OCI-LY7 (cell line): ENCODE results near the gene POU3F2. TPM values are rescaled to one million over a fixed set of nuclear protein-coding genes. Genes with fewer than 3 reads are reported as not detected.

Source experiments
- BruUV-seq: library from RNA; stranded (reverse); fragments of 400-500 nt; replicated peaks from 2 replicates; lab custom pipeline; 2021; lab: Mats Ljungman, UMichigan
- CTCF ChIA-PET: fragments of 300-600 bp; sonication (Branson Sonifier 250); formaldehyde crosslinking; loops from one replicate; lab custom pipeline; 2022; ENCODE audit warnings: antibody characterized with exemption; ENCODE audit not compliant: unreplicated experiment; lab: Charles Lee
- POLR2A ChIA-PET: fragments of 300-600 bp; sonication (Branson Sonifier 250); formaldehyde crosslinking; loops from one replicate; lab custom pipeline; 2022; ENCODE audit warnings: antibody characterized with exemption; lab: Charles Lee
- DNase-seq: peaks from one replicate; pipeline ENCODE4 v3.0.0-alpha.2; 2015; ENCODE audit warnings: low spot score
- H2AFZ ChIP-seq: fragments of 200-600 bp; sonication (generic), shearing (Covaris generic); 2 replicates; pipeline ENCODE4 v1.6.1; 2014; ENCODE audit warnings: mild to moderate bottlenecking, antibody characterized with exemption, low read length, moderate library complexity
- H3K27ac ChIP-seq: fragments of 200-600 bp; sonication (generic); 2 replicates; pipeline ENCODE4 v1.5.1; 2014; ENCODE audit warnings: mixed run types, low read depth, mild to moderate bottlenecking, moderate library complexity, low read length, inconsistent platforms; ENCODE audit not compliant: poor library complexity, severe bottlenecking
- H3K36me3 ChIP-seq: fragments of 200-600 bp; sonication (generic); 2 replicates; pipeline ENCODE4 v1.6.1; 2014; ENCODE audit warnings: mild to moderate bottlenecking, antibody characterized with exemption, low read length, moderate library complexity, mixed read lengths; ENCODE audit not compliant: insufficient read depth
- H3K4me1 ChIP-seq: fragments of 200-600 bp; sonication (generic); 2 replicates; pipeline ENCODE4 v1.5.1; 2014; ENCODE audit warnings: mild to moderate bottlenecking, low read length; ENCODE audit not compliant: insufficient read depth, poor library complexity, severe bottlenecking
- H3K4me2 ChIP-seq: fragments of 200-600 bp; sonication (generic); 2 replicates; pipeline ENCODE4 v1.6.1; 2014; ENCODE audit warnings: mild to moderate bottlenecking, low read length
- H3K4me3 ChIP-seq: fragments of 200-600 bp; sonication (generic); 2 replicates; pipeline ENCODE4 v1.5.1; 2014; ENCODE audit warnings: mild to moderate bottlenecking, low read depth, low read length; ENCODE audit not compliant: poor library complexity, severe bottlenecking
- H3K79me2 ChIP-seq: fragments of 200-600 bp; sonication (generic); 2 replicates; pipeline ENCODE4 v1.6.1; 2016; ENCODE audit warnings: low read depth, mild to moderate bottlenecking, low read length, moderate library complexity, mixed read lengths; ENCODE audit not compliant: insufficient read depth
- H3K9me2 ChIP-seq: fragments of 200-600 bp; sonication (generic); 2 replicates; pipeline ENCODE4 v1.6.1; 2016; ENCODE audit warnings: mild to moderate bottlenecking, low read length, mixed read lengths; ENCODE audit not compliant: insufficient read depth
- H3K9me3 ChIP-seq: fragments of 200-600 bp; sonication (generic); 2 replicates; pipeline ENCODE4 v1.6.1; 2014; ENCODE audit warnings: mild to moderate bottlenecking, mixed run types, low read length, mixed read lengths
- H4K20me1 ChIP-seq: fragments of 200-600 bp; sonication (generic); 2 replicates; pipeline ENCODE4 v1.6.1; 2014; ENCODE audit warnings: mild to moderate bottlenecking, antibody characterized with exemption, low read length, moderate library complexity, mixed read lengths; ENCODE audit not compliant: insufficient read depth
- EZH2phosphoT487 ChIP-seq: fragments of 200-600 bp; sonication (generic); IDR thresholded peaks from 2 replicates; pipeline ENCODE4 v1.6.1; 2018; ENCODE audit warnings: low read depth, borderline replicate concordance, mild to moderate bottlenecking, mixed run types, antibody characterized with exemption, low read length, moderate library complexity, mixed read lengths
- intact Hi-C: fragments of 100-400 bp; cut with micrococcal nuclease; formaldehyde crosslinking; loops from one replicate; pipeline ENCODE4 v1.10.0; 2022; ENCODE audit not compliant: unreplicated experiment
- total RNA-seq, 2 experiments: library from RNA; depleted of rRNA in 1 of 2; stranded (reverse); fragments of >200 nt in 1 of 2; shearing (Covaris generic) in 1 of 2; gene quantifications; 2 replicates each; pipeline ENCODE4 v1.2.3, GENCODE V29; 2014 to 2022
- TF ChIP-seq, protein P1 (sequence below): fragments of 200-600 bp; sonication (generic); conservative IDR thresholded peaks from 2 replicates; pipeline ENCODE4 v1.5.1; 2014; ENCODE audit warnings: mild to moderate bottlenecking, antibody characterized with exemption, low read length, moderate library complexity, mixed read lengths

Gene POU3F2
- total RNA-seq, 2 experiments from 2014 or later, result not detected

DNA sequence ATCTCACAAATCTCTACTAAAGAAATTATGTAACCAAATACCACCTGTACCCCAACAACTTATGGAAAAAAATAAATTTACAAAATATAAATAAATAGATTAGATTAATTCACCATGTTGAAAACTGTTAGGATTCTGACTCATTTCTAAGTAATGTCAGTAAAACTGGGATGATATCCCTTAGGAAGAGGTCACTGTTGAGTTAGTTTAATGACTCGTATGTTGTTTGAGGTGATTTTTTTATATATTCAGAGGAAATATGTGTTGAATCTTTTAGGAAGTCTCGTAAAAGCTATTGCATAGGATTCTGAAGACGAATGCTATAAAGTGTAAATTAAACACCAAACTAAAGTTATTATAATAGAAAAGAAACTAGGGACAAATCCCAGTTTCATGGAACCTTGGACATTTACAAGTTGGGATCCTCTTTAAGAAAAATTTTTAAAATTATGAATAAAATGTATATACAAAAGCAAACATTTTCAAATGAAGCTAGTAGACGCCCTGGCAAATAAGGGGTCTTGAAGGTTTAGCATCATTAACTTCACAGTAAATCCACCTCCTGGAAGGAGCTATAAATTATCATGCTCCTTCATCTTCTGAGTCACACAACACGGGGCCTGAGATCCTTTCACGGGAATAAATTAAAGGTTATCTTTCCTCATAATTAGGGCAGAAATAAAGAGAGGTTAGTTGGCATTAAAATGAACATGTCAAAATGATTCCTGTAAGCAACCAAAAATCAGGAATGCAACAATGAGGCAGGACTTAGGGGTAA, 37.0 kb upstream of the POU3F2 start:
- Histone ChIP-seq H3K4me3 (no peak overlapping the region), H3K9me3 (no peaks in the 10 kb centered on the region), H2AFZ (no peak overlapping the region), H3K9me2 (no peaks in the 10 kb centered on the region), H3K4me2 (no peak overlapping the region), H3K79me2 (no peaks in the 10 kb centered on the region), H3K27ac (no peak overlapping the region), H4K20me1 (no peaks in the 10 kb centered on the region), H3K4me1 (no peaks in the 10 kb centered on the region), H3K36me3 (no peaks in the 10 kb centered on the region)
- POLR2A ChIA-PET, result no interaction called here
- CTCF ChIA-PET, result no interaction called here
- intact Hi-C loops, result no loop called here
- BruUV-seq, result no TSS peak
- DNase-seq, result no peak
- TF ChIP-seq, protein P1, sequence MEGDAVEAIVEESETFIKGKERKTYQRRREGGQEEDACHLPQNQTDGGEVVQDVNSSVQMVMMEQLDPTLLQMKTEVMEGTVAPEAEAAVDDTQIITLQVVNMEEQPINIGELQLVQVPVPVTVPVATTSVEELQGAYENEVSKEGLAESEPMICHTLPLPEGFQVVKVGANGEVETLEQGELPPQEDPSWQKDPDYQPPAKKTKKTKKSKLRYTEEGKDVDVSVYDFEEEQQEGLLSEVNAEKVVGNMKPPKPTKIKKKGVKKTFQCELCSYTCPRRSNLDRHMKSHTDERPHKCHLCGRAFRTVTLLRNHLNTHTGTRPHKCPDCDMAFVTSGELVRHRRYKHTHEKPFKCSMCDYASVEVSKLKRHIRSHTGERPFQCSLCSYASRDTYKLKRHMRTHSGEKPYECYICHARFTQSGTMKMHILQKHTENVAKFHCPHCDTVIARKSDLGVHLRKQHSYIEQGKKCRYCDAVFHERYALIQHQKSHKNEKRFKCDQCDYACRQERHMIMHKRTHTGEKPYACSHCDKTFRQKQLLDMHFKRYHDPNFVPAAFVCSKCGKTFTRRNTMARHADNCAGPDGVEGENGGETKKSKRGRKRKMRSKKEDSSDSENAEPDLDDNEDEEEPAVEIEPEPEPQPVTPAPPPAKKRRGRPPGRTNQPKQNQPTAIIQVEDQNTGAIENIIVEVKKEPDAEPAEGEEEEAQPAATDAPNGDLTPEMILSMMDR, result no peak
- no peak for TF ChIP-seq EZH2phosphoT487

DNA sequence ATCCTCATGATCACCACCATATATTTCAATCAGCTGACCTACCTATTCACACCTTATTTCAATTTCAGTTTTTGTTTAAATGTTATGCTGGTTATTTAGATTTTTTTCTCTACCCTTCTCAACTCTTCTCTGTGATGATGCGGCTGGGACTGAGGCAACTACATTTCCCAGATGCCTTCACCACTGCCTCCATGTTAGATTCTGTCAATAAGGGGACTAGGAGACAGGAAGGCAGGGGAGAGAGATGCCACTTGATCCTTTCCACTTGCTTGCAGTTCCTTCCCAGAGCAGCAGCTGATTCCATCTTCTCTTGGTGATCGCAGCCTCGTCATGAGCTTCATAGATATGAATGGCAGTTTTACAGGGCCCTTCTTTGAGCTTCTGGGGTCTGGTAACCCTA, 33.5 kb upstream of the POU3F2 start:
- intact Hi-C loops, result no loop called here
- no peaks in the 10 kb centered on the region for H3K36me3 ChIP-seq
- BruUV-seq, result no TSS peak
- H3K27ac ChIP-seq, result no peak overlapping the region
- no peak overlapping the region for H3K4me3 ChIP-seq
- H3K4me2 ChIP-seq, result no peak overlapping the region
- no peak for DNase-seq
- H4K20me1 ChIP-seq, result no peaks in the 10 kb centered on the region
- ChIA-PET POLR2A (interaction anchor here (0.5 kb wide), 1 partner anchor 8 kb away, joined by 4 read pairs; no protein-coding TSS in a partner anchor), CTCF (no interaction called here)
- no peaks in the 10 kb centered on the region for H3K79me2 ChIP-seq
- TF ChIP-seq, protein P1, result no peak
- TF ChIP-seq EZH2phosphoT487, result no peak
- H2AFZ ChIP-seq, result no peak overlapping the region
- H3K4me1 ChIP-seq, result no peaks in the 10 kb centered on the region
- H3K9me3 ChIP-seq, result no peaks in the 10 kb centered on the region
- no peaks in the 10 kb centered on the region for H3K9me2 ChIP-seq
